Bronchus fibroblast of lung (primary cell): Measurements from ENCODE around the gene PDE2A. TPM values are rescaled to one million over a fixed set of nuclear protein-coding genes. Genes with fewer than 3 reads are reported as not detected.

Experiments used
- total RNA-seq: library from RNA; depleted of rRNA; stranded (reverse); fragments of >200 nt; gene quantifications from 2 replicates; pipeline ENCODE4 v1.2.3, GENCODE V29; 2015

Gene PDE2A
- 0.17 and 0.30 TPM in 2 replicates for total RNA-seq

GRCh38 chr11:72673943-72674828 is at the start of gene PDE2A:
PDE2A (minus strand) TSS chr11:72674422; CDS start chr11:72674207, 215 bp downstream.

Other genes with a start within 250 kb of the PDE2A start
- 27.4 and 32.6 TPM in 2 replicates for gene CLPB, start 239.9 kb downstream of the PDE2A start, total RNA-seq
- gene ARAP1, start 78.0 kb upstream of the PDE2A start, total RNA-seq: 52.3 and 53.6 TPM in 2 replicates
- 8.9 and 10.4 TPM in 2 replicates for gene STARD10, start 119.6 kb upstream of the PDE2A start, total RNA-seq
- 5.2 and 6.9 TPM in 2 replicates for gene ATG16L2, start 140.0 kb upstream of the PDE2A start, total RNA-seq